Measurements from ENCODE around the gene SEMA3F.
"Not testable (repeated sequence)": the region's sequence is repeated elsewhere in the genome, so short reads cannot be mapped to it uniquely, and the experiment has no call there.

The SEMA3F gene

GRCh38 chr3:50193746-50194127 lies 38.6 kb downstream of the SEMA3F start:
- DNase-seq (ENCODE audit: low read depth): no peak

- DNase-seq (ENCODE audit: low read depth): peak; percentile 52
These were observed 39.2 kb downstream of the SEMA3F start for GRCh38 chr3:50194128-50194902.

GRCh38 chr3:50194903-50195500 lies 39.9 kb downstream of the SEMA3F start:
- no peak for DNase-seq (ENCODE audit: low read depth)

GRCh38 chr3:50195501-50196252 lies 40.6 kb downstream of the SEMA3F start:
- DNase-seq (ENCODE audit: low read depth): no peak

GRCh38 chr3:50196253-50196801 lies 41.2 kb downstream of the SEMA3F start:
- no peak for DNase-seq (ENCODE audit: low read depth)

GRCh38 chr3:50201573-50202315 lies 46.6 kb downstream of the SEMA3F start:
- no peak for DNase-seq (ENCODE audit: low read depth)

GRCh38 chr3:50202353-50203112 lies 47.4 kb downstream of the SEMA3F start:
- no peak for DNase-seq (ENCODE audit: low read depth)

GRCh38 chr3:50203113-50203808 lies 48.1 kb downstream of the SEMA3F start:
- DNase-seq (ENCODE audit: low read depth): no peak

- DNase-seq (ENCODE audit: low read depth): no peak
These were observed 49.0 kb downstream of the SEMA3F start for GRCh38 chr3:50203809-50204803.

GRCh38 chr3:50204804-50205412 lies 49.8 kb downstream of the SEMA3F start, which contains the start of gene SLC38A3:
SLC38A3 (plus strand) TSS chr3:50205271; CDS start chr3:50214200, 8,929 bp downstream.
- DNase-seq (ENCODE audit: low read depth): no peak

GRCh38 chr3:50205413-50206276 lies 50.5 kb downstream of the SEMA3F start:
- no peak for DNase-seq (ENCODE audit: low read depth)

- DNase-seq (ENCODE audit: low read depth): no peak
These were observed 52.4 kb downstream of the SEMA3F start for GRCh38 chr3:50207359-50208042.

GRCh38 chr3:50208677-50209344 lies 53.7 kb downstream of the SEMA3F start:
- DNase-seq (ENCODE audit: low read depth): no peak

GRCh38 chr3:50210176-50210509 lies 55.0 kb downstream of the SEMA3F start:
- no peak for DNase-seq (ENCODE audit: low read depth)

- no peak for DNase-seq (ENCODE audit: low read depth)
These were observed 55.6 kb downstream of the SEMA3F start for GRCh38 chr3:50210510-50211367.

- DNase-seq (ENCODE audit: low read depth): not testable (repeated sequence)
These were observed 56.2 kb downstream of the SEMA3F start for GRCh38 chr3:50211368-50211717.

Data from CMK (cell line).